Measurements from ENCODE around the gene MMP13.

DNA sequence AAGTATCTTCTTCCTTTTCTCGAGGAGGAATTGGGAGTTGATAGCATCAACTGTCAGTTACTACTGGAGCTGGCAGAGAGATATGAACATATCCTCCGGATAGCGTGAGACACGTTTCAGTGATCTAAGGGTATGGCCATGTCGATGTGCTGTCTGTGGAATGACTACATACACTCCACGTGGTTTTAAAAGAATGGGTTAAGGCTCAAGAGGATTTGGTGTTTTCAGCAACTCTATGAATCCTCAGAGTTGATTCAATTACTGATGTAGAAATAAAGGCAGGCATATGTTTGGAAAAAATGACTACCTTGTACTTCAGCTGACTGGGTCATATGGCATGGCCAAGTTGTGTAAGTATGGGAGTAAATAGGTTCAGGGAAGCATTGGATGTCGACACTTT lies 22.9 kb downstream of the MMP13 start:
- TF ChIP-seq, protein P1, sequence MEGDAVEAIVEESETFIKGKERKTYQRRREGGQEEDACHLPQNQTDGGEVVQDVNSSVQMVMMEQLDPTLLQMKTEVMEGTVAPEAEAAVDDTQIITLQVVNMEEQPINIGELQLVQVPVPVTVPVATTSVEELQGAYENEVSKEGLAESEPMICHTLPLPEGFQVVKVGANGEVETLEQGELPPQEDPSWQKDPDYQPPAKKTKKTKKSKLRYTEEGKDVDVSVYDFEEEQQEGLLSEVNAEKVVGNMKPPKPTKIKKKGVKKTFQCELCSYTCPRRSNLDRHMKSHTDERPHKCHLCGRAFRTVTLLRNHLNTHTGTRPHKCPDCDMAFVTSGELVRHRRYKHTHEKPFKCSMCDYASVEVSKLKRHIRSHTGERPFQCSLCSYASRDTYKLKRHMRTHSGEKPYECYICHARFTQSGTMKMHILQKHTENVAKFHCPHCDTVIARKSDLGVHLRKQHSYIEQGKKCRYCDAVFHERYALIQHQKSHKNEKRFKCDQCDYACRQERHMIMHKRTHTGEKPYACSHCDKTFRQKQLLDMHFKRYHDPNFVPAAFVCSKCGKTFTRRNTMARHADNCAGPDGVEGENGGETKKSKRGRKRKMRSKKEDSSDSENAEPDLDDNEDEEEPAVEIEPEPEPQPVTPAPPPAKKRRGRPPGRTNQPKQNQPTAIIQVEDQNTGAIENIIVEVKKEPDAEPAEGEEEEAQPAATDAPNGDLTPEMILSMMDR (IDR thresholded peaks at IDR 0.05; ENCODE audit: insufficient read depth, low read depth, low read length), result no peak
- no peak for TF ChIP-seq EZH2 (IDR thresholded peaks at IDR 0.05; ENCODE audit: insufficient read depth, low read length)

Measured in astrocyte (in vitro differentiated cells and primary cell).